ENCODE results near the gene MICU2.
A peak's percentile ranks its signal among the peaks of the same experiment; 100 is the strongest.

The MICU2 gene, protein sequence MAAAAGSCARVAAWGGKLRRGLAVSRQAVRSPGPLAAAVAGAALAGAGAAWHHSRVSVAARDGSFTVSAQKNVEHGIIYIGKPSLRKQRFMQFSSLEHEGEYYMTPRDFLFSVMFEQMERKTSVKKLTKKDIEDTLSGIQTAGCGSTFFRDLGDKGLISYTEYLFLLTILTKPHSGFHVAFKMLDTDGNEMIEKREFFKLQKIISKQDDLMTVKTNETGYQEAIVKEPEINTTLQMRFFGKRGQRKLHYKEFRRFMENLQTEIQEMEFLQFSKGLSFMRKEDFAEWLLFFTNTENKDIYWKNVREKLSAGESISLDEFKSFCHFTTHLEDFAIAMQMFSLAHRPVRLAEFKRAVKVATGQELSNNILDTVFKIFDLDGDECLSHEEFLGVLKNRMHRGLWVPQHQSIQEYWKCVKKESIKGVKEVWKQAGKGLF

DNA sequence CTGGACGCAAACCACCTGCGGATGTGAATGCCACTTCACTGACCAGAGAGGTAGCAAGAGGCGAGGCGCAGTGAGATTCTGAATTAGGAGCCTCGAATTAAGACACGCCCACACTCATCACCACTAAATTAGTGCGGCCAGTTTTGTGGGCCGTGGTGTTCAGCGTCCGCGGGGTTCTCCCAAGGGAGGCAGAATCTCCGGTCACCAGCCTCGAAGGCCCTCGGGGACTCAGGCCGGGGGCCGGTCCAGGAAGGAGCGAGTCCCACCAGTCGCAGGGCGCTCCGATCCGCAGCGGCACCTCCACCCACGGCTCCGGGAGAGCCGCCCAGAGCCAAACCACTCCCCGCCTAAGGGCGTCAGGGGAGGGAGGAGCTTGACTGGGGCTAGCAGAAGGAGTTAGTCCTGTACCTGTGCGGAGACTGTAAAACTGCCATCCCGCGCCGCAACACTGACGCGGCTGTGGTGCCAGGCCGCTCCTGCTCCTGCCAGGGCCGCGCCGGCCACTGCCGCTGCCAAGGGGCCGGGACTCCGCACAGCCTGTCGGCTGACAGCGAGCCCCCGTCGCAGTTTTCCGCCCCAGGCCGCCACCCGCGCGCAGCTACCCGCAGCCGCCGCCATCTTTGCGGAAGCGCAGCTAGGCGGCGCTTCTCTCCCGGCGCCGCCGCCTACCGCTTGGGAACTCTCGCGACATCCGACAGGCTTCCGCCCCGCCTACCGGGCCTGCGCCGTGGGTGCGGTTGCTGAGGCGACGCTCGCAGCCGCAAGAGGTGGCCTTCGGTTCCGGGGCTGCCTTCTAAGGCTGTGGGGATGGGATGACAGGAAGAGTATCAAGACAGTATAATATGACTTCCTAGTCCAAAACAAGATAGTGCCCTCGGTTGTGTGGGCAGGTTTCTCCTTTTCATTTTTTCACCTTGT lies at the start of gene MICU2:
MICU2 (minus strand) TSS at position 640 of the 918 bp plus-strand sequence; CDS start at position 618, 22 bp downstream.
- H3K9ac ChIP-seq (ENCODE audit: low read length), result peak within 1 kb of the TSS; percentile 92
- peaks cover 10% of the 10 kb centered on the region for H3K27me3 ChIP-seq (ENCODE audit: control insufficient read depth, insufficient read depth, low read length)
- no peaks in the 10 kb centered on the region for H3K36me3 ChIP-seq (ENCODE audit: control insufficient read depth, insufficient read depth, low read length)
- peak within 1 kb of the TSS; percentile 31 for H3K4me3 ChIP-seq (ENCODE audit: low read length)
- no peaks in the 10 kb centered on the region for H3K9me3 ChIP-seq (ENCODE audit: control insufficient read depth, low read length)
- H3K4me1 ChIP-seq (ENCODE audit: control insufficient read depth, insufficient read depth, low read length), result no peaks in the 10 kb centered on the region

DNA sequence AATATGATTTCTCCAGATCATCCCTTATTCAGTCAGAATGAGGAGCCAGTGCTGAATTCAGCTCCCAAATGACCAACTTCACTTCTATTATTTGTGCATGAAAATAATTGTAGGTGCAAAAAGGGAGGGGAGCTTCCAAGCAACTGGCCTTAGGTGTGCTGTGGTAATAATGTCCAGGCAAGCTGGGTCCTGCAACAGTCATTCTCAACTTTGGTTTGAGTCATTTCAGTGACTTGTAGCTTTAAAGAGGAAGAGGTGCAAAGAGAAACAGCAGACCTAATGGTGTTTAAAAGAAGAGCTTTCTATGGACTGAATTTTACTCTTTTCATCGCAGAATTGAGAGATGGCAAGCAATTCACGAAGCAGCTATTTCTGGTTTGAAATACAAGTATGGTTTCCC lies 37.7 kb upstream of the MICU2 start:
- Histone ChIP-seq H3K4me1 (ENCODE audit: control insufficient read depth, insufficient read depth, low read length) (peaks cover 13% of the 10 kb centered on the region), H3K27me3 (ENCODE audit: control insufficient read depth, insufficient read depth, low read length) (no peaks in the 10 kb centered on the region), H3K9me3 (ENCODE audit: control insufficient read depth, low read length) (no peaks in the 10 kb centered on the region), H3K4me3 (ENCODE audit: low read length) (no peak overlapping the region), H3K9ac (ENCODE audit: low read length) (no peak overlapping the region), H3K36me3 (ENCODE audit: control insufficient read depth, insufficient read depth, low read length) (no peaks in the 10 kb centered on the region)

DNA sequence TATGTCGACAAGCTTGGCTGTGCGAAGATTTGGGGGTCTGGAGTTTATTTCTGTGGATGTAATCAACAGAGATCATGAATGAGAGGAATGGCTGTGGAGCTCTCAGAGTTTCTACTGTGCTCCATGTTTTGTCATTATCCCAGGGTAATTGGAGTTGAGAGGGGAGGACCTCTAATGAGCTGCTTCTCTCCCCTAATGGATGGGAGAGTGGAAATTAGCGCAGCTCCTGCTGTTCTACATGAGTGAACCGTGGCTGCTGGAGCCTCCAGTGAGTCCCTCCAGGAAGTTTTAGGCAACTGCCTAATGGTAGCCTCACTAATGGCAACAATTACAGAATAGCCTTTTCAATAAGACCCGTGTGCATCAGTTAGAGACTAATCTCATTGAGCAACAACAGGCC lies 35.6 kb upstream of the MICU2 start:
- H3K36me3 ChIP-seq (ENCODE audit: control insufficient read depth, insufficient read depth, low read length), result no peaks in the 10 kb centered on the region
- H3K27me3 ChIP-seq (ENCODE audit: control insufficient read depth, insufficient read depth, low read length), result no peaks in the 10 kb centered on the region
- H3K4me1 ChIP-seq (ENCODE audit: control insufficient read depth, insufficient read depth, low read length), result peaks cover 13% of the 10 kb centered on the region
- H3K9me3 ChIP-seq (ENCODE audit: control insufficient read depth, low read length), result no peaks in the 10 kb centered on the region
- H3K9ac ChIP-seq (ENCODE audit: low read length), result no peak overlapping the region
- H3K4me3 ChIP-seq (ENCODE audit: low read length), result no peak overlapping the region

DNA sequence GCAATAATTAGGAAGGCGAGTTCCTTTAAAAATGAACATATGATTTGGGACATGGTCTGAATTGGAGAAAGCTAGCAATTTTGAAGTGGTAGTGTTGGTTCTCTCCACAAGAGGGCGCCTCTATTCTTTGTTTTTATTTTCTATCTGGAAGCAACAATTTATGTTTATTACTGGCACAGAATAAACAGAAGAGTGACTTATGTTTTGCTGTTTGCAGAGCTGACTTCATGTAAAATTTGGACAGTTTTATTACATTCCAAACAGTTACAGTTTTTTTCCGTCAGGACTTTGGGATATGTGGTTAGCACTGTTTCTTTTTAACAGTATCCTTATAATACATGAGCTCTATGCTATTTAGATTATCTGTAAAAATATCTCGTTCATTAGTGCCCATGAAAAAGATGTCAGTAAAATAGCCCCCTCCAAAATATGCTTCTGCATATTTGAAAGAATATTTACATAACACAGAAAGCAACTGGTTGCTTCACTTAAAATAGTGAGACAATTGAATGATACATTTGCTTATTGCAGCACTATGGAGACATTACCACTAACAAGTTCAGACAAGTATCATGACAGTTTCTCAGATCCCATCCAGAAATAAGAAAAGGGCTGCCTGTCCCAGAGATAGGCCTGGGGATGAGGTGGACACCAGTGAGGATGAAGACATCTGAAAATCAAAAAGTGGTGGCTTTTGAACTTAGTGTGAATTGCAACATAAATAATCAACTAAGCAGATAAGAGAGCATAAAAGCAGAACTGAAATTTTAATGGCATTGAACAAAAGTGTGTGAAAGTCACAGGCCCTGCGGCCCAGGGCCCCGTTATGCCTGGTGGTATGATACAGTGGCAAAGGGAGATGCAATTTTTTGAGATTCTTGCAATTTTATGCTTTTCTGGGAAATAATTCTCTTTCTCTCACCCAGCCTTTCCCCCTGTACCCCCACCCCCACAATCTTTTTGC lies 34.6 kb upstream of the MICU2 start:
- H3K4me3 ChIP-seq (ENCODE audit: low read length), result no peak overlapping the region
- H3K4me1 ChIP-seq (ENCODE audit: control insufficient read depth, insufficient read depth, low read length), result peaks cover 13% of the 10 kb centered on the region
- no peaks in the 10 kb centered on the region for H3K36me3 ChIP-seq (ENCODE audit: control insufficient read depth, insufficient read depth, low read length)
- no peaks in the 10 kb centered on the region for H3K9me3 ChIP-seq (ENCODE audit: control insufficient read depth, low read length)
- no peaks in the 10 kb centered on the region for H3K27me3 ChIP-seq (ENCODE audit: control insufficient read depth, insufficient read depth, low read length)
- H3K9ac ChIP-seq (ENCODE audit: low read length), result no peak overlapping the region

DNA sequence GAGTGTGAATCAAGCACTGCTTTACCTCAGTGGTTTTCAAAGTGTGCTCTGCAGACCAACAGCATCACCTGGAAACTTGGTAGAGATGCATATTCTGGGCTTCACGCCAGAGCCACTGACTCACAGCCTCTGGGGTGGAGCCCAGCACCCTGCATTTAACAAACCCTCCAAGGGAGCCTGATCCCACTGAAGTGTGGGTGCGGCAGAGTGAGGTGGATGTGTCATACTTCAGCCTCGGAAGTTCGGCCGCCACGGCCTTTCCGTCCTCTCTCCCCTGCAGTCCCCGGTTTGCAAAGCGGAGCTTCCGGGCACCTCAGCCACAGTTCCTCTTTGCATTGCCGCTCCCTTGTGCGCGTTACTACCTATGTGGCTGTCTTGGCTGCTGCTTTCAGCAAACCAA lies 33.3 kb upstream of the MICU2 start:
- Histone ChIP-seq H3K36me3 (ENCODE audit: control insufficient read depth, insufficient read depth, low read length) (no peaks in the 10 kb centered on the region), H3K9ac (ENCODE audit: low read length) (no peak overlapping the region), H3K4me3 (ENCODE audit: low read length) (no peak overlapping the region), H3K4me1 (ENCODE audit: control insufficient read depth, insufficient read depth, low read length) (peaks cover 13% of the 10 kb centered on the region), H3K27me3 (ENCODE audit: control insufficient read depth, insufficient read depth, low read length) (no peaks in the 10 kb centered on the region), H3K9me3 (ENCODE audit: control insufficient read depth, low read length) (no peaks in the 10 kb centered on the region)

DNA sequence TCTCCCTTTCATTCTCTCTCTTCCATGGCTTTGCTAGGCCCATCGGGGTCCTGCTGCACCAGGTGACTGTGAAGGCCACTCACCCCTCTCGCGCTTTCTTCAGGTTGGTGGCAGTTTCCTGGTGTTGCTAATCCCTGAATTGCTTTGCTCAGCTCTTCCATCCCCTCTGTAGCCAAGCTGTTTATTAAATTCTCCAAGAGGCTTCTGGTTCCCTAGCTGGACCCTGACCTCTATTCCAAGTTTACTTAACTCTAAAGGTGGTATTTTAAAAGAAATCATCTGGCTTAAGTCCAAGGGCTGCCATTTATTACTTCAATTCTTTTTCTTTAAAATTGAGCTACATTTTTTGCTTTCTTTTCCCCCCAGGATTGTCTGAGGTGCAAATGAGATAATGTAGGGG lies 32.7 kb upstream of the MICU2 start:
- Histone ChIP-seq H3K4me1 (ENCODE audit: control insufficient read depth, insufficient read depth, low read length) (peaks cover 13% of the 10 kb centered on the region), H3K4me3 (ENCODE audit: low read length) (no peak overlapping the region), H3K36me3 (ENCODE audit: control insufficient read depth, insufficient read depth, low read length) (no peaks in the 10 kb centered on the region), H3K9me3 (ENCODE audit: control insufficient read depth, low read length) (no peaks in the 10 kb centered on the region), H3K9ac (ENCODE audit: low read length) (no peak overlapping the region), H3K27me3 (ENCODE audit: control insufficient read depth, insufficient read depth, low read length) (no peaks in the 10 kb centered on the region)

DNA sequence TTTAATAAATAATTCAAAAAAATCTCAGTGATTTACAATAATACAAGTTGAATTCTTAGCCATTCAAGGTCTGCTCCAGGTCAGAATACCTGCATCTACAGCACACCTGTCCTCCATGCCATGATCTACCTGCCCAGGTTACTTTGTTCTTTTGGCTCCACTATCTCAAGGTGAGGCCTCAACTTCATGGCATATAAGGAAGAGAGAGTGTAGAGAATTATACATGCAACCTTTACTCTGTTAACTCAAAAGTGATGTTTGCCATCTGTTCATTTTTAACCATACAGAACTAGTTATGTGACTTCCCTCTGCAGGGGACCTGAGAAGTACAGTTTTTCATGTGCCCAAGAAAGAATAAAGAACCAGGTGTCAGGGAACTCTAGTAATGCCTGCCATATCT lies 28.2 kb upstream of the MICU2 start:
- Histone ChIP-seq H3K4me3 (ENCODE audit: low read length) (no peak overlapping the region), H3K9ac (ENCODE audit: low read length) (no peak overlapping the region), H3K36me3 (ENCODE audit: control insufficient read depth, insufficient read depth, low read length) (no peaks in the 10 kb centered on the region), H3K4me1 (ENCODE audit: control insufficient read depth, insufficient read depth, low read length) (peaks cover 2% of the 10 kb centered on the region), H3K27me3 (ENCODE audit: control insufficient read depth, insufficient read depth, low read length) (no peaks in the 10 kb centered on the region), H3K9me3 (ENCODE audit: control insufficient read depth, low read length) (no peaks in the 10 kb centered on the region)

DNA sequence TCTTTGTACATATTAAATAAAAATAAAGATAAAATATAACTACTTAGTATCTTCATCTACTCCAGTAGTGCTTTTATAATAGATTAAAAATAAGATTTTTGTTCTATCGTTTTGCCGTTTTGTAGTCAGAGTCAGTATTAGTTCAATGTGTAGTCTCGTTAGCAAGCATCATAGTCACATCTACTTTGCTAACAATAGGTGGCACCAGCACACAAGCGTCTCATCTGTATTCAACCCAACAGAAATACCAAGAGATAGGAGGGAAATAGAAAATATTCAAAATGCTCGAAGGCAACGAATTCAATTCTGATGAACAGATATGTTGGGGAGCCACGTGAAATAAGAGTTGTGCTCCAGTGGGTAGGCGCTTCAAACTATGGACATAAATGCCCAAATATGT lies 21.4 kb upstream of the MICU2 start:
- H3K4me3 ChIP-seq (ENCODE audit: low read length), result no peak overlapping the region
- H3K4me1 ChIP-seq (ENCODE audit: control insufficient read depth, insufficient read depth, low read length), result no peaks in the 10 kb centered on the region
- no peaks in the 10 kb centered on the region for H3K9me3 ChIP-seq (ENCODE audit: control insufficient read depth, low read length)
- H3K36me3 ChIP-seq (ENCODE audit: control insufficient read depth, insufficient read depth, low read length), result no peaks in the 10 kb centered on the region
- H3K9ac ChIP-seq (ENCODE audit: low read length), result no peak overlapping the region
- H3K27me3 ChIP-seq (ENCODE audit: control insufficient read depth, insufficient read depth, low read length), result no peaks in the 10 kb centered on the region

DNA sequence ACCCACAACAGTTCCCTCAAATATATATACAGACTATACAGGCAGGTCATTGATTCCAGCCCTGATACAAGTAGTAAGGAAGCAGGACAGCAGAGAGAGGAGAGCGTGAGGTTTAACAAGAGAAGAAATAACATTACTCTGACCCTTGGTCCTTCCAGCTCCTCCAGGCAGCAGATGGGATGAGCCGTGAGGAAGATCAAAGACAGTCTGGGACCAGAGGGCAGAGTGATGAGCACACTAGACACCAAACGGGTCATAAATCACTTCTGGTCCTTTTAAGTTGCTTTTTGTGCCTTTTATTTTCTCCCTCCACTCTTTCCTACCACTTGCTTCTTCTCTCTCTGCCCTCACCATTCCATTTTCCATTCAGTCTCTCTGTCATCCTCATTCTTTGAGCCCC lies 16.9 kb upstream of the MICU2 start:
- no peak overlapping the region for H3K9ac ChIP-seq (ENCODE audit: low read length)
- peaks cover 3% of the 10 kb centered on the region for H3K4me1 ChIP-seq (ENCODE audit: control insufficient read depth, insufficient read depth, low read length)
- no peaks in the 10 kb centered on the region for H3K9me3 ChIP-seq (ENCODE audit: control insufficient read depth, low read length)
- H3K4me3 ChIP-seq (ENCODE audit: low read length), result no peak overlapping the region
- H3K27me3 ChIP-seq (ENCODE audit: control insufficient read depth, insufficient read depth, low read length), result no peaks in the 10 kb centered on the region
- H3K36me3 ChIP-seq (ENCODE audit: control insufficient read depth, insufficient read depth, low read length), result no peaks in the 10 kb centered on the region

DNA sequence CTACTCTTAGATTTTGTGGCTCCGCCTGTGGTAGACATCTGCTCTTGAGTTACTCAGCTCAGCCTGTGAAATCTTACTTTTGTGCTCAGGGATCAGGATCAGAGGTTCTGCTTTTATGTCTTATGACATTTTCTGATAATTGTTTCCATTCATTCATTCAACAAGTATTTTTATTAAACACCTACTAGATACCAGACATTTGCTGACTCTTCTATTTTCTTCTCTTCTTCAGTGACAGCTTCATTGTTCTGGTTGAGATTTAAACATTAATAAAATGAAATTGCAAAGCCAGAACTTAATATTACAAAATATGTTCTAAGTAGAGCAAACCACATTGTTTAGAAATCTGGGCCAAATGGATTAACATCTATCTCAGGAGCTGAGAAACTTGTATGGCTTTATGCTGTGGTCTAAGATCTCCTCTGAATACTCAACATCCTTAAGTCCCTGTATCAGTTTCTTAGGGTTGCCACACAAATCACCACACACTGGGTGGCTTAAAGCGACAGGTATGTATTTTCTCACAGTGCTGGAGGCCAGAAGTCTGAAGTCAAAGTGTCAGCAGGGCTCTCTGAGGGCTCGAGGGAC lies 15.8 kb upstream of the MICU2 start:
- peaks cover 3% of the 10 kb centered on the region for H3K4me1 ChIP-seq (ENCODE audit: control insufficient read depth, insufficient read depth, low read length)
- no peaks in the 10 kb centered on the region for H3K9me3 ChIP-seq (ENCODE audit: control insufficient read depth, low read length)
- no peak overlapping the region for H3K9ac ChIP-seq (ENCODE audit: low read length)
- no peaks in the 10 kb centered on the region for H3K36me3 ChIP-seq (ENCODE audit: control insufficient read depth, insufficient read depth, low read length)
- H3K27me3 ChIP-seq (ENCODE audit: control insufficient read depth, insufficient read depth, low read length), result no peaks in the 10 kb centered on the region
- H3K4me3 ChIP-seq (ENCODE audit: low read length), result no peak overlapping the region

DNA sequence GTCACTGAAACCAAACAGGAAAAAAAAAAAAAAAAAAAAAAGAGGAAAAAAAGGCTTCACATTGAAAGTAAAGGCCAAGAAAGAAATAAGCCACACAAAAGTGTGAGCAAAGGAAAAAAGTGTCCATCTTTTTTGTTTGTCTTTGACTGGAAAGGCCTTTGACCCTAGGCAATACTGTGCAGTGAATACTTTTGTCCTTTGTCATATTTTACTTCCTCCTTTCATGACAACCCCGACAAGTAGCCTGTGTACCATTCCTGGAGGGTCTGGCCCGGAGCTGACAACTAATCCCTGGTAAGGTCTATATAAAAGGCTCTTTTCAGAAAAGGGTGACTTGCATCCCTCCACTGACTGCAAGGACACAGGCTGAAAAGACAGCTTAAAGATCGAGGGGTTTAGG lies 12.9 kb upstream of the MICU2 start:
- H3K9ac ChIP-seq (ENCODE audit: low read length), result peak overlapping the region; percentile 42
- H3K36me3 ChIP-seq (ENCODE audit: control insufficient read depth, insufficient read depth, low read length), result no peaks in the 10 kb centered on the region
- H3K9me3 ChIP-seq (ENCODE audit: control insufficient read depth, low read length), result no peaks in the 10 kb centered on the region
- no peaks in the 10 kb centered on the region for H3K27me3 ChIP-seq (ENCODE audit: control insufficient read depth, insufficient read depth, low read length)
- H3K4me1 ChIP-seq (ENCODE audit: control insufficient read depth, insufficient read depth, low read length), result peaks cover 3% of the 10 kb centered on the region
- no peak overlapping the region for H3K4me3 ChIP-seq (ENCODE audit: low read length)
